C4-2B (cell line): ENCODE data around the gene GRM4.

Experiments used
- CTCF ChIP-seq: fragments of 450-650 bp; conservative IDR thresholded peaks from 2 replicates; pipeline ENCODE4 v1.5.1; 2017; ENCODE audit warnings: mild to moderate bottlenecking
- ZFX ChIP-seq: fragments of 450-650 bp; IDR thresholded peaks from 2 replicates; pipeline ENCODE4 v1.6.1; 2017

DNA sequence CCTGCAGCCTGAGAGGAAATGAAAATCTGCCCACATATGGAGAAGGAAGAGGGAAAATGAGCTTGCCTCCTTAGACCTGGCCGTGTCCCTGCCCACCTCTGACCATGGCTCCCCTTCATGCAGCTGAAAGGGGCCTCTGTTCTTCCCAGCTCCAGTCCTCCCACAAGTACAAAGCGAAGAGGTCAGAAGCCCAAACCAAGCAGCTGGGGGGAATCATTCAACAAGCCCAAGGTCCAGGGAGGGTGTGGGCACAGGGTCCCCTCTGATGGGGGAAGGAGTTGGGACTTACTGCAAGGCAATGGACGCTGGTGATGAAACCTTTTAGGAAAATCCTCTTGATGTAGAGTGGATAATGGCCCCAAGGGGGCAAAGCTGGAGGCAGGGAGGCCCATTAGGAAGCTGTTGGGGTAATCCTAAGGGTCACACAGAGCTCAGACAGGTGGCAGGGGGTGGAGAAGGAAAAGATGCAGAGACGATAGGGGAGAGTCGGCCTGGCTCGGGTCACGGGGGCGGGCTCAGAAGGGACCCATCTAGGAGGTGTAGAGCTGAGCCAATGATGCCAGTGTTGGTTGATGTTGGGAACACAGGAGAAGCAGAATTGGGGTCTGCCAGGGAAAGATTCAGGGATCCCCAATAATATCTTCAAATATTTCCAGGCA lies 16.1 kb upstream of the GRM4 start:
- TF ChIP-seq CTCF: no peak
- TF ChIP-seq ZFX: no peak
